ENCODE data around the gene STOML1.

The STOML1 gene

GRCh38 chr15:73991726-73992593 lies at the start of gene STOML1:
TSS of gene STOML1 (minus strand) at chr15:73992295. CDS start at chr15:73992223, 72 bp downstream.
- DNase-seq: peak; percentile 95

- no peak for DNase-seq
Observed at GRCh38 chr15:74041311-74041756, 49.2 kb upstream of the STOML1 start.

GRCh38 chr15:74040109-74040850 lies 48.2 kb upstream of the STOML1 start:
- no peak for DNase-seq

GRCh38 chr15:74039656-74040010 lies 47.5 kb upstream of the STOML1 start:
- DNase-seq: no peak

GRCh38 chr15:74038707-74039655 lies 46.9 kb upstream of the STOML1 start:
- DNase-seq: no peak

GRCh38 chr15:74037171-74038117 lies 45.3 kb upstream of the STOML1 start:
- no peak for DNase-seq

GRCh38 chr15:74036271-74037170 lies 44.4 kb upstream of the STOML1 start:
- peak; percentile 12 for DNase-seq

GRCh38 chr15:74035121-74036017 lies 43.3 kb upstream of the STOML1 start:
- DNase-seq: no peak

- no peak for DNase-seq
Observed at GRCh38 chr15:74034206-74034755, 42.2 kb upstream of the STOML1 start.

GRCh38 chr15:74032606-74033561 lies 40.8 kb upstream of the STOML1 start:
- no peak for DNase-seq

GRCh38 chr15:74032046-74032445 lies 40.0 kb upstream of the STOML1 start:
- no peak for DNase-seq

- DNase-seq: no peak
Observed at GRCh38 chr15:74028646-74029045, 36.6 kb upstream of the STOML1 start.

GRCh38 chr15:74027688-74028087 lies 35.6 kb upstream of the STOML1 start:
- no peak for DNase-seq

- DNase-seq: no peak
Observed at GRCh38 chr15:74025436-74025835, 33.3 kb upstream of the STOML1 start.

- DNase-seq: no peak
Observed at GRCh38 chr15:74024687-74025086, 32.6 kb upstream of the STOML1 start.

GRCh38 chr15:74022706-74023470 lies 30.8 kb upstream of the STOML1 start:
- DNase-seq: no peak

- no peak for DNase-seq
Observed at GRCh38 chr15:74019734-74020133, 27.6 kb upstream of the STOML1 start.
